H1 (cell line): ENCODE data around the gene UROC1.

Source experiments
- CTCF ChIP-seq, 3 experiments: IDR thresholded peaks; 1 replicate in 2 of 3; 2 replicates in 1 of 3; pipeline versions ENCODE4 v1.5.1 to v1.6.1; 2011; ENCODE audit warnings: low read length in 3 of 3, mild to moderate bottlenecking in 3 of 3, inconsistent platforms in 2 of 3, low read depth in 1 of 3, moderate library complexity in 1 of 3; ENCODE audit not compliant: insufficient read depth in 1 of 3; ENCODE audit errors: control extremely low read depth in 1 of 3
- POLR2AphosphoS5 ChIP-seq: IDR thresholded peaks from 2 replicates; pipeline ENCODE4 v1.6.1; 2011; ENCODE audit warnings: low read depth, low read length
- RAD21 ChIP-seq, 2 experiments: IDR thresholded peaks in 1 of 2; conservative IDR thresholded peaks in 1 of 2; 2 replicates each; pipeline ENCODE4 v1.6.1; 2011; ENCODE audit warnings: low read depth in 2 of 2, low read length in 2 of 2, improper control_type of control experiment in 1 of 2, inconsistent platforms in 1 of 2, mild to moderate bottlenecking in 1 of 2, moderate library complexity in 1 of 2

- TF ChIP-seq POLR2AphosphoS5, result no peak
- TF ChIP-seq CTCF (IDR thresholded peaks at IDR 0.05; ENCODE audit: control extremely low read depth in 1 of 3, insufficient read depth in 1 of 3, low read depth in 1 of 3, low read length in 3 of 3), result no peak
- TF ChIP-seq RAD21 (IDR thresholded peaks at IDR 0.05 in 1 of 2, conservative IDR thresholded peaks at IDR 0.05 in 1 of 2; ENCODE audit: low read depth in 2 of 2, low read length in 2 of 2), result no peak
These were observed 8.5 kb upstream of the UROC1 start for GRCh38 chr3:126525853-126526667.
